Neural cell (in vitro differentiated cells): ENCODE results near the gene ATOH8. TPM values are rescaled to one million over a fixed set of nuclear protein-coding genes. Genes with fewer than 3 reads are reported as not detected.

Experiments
- H2AFZ ChIP-seq: fragments of 200-600, 300-800 bp; sonication (generic), shearing (Covaris generic); 2 replicates; pipeline ENCODE4 v1.6.0; 2014; ENCODE audit warnings: low read depth, mild to moderate bottlenecking, antibody characterized with exemption, low read length, moderate library complexity
- H3F3A ChIP-seq: fragments of 200-600 bp; shearing (Covaris generic); 2 replicates; pipeline ENCODE4 v1.6.1; 2016; ENCODE audit warnings: mild to moderate bottlenecking, moderate library complexity, mixed read lengths, antibody characterized with exemption, low read length; ENCODE audit not compliant: insufficient read depth, poor library complexity, severe bottlenecking
- H3K27ac ChIP-seq: fragments of 200-600, 300-800 bp; sonication (generic), shearing (Covaris generic); 2 replicates; pipeline ENCODE4 v1.5.1; 2014; ENCODE audit warnings: mild to moderate bottlenecking, low read length, moderate library complexity
- H3K27me3 ChIP-seq: fragments of 300-800, 200-600 bp; sonication (generic), shearing (Covaris generic); 2 replicates; pipeline ENCODE4 v1.6.0; 2014; ENCODE audit warnings: mild to moderate bottlenecking, low read depth, low read length, moderate library complexity; ENCODE audit not compliant: insufficient read depth
- H3K36me3 ChIP-seq: fragments of 300-800, 200-600 bp; sonication (generic), shearing (Covaris generic); 2 replicates; pipeline ENCODE4 v1.5.1; 2014; ENCODE audit warnings: mild to moderate bottlenecking, antibody characterized with exemption, low read length, moderate library complexity; ENCODE audit not compliant: insufficient read depth
- H3K4me2 ChIP-seq: fragments of 300-800, 200-600 bp; sonication (generic), shearing (Covaris generic); 2 replicates; pipeline ENCODE4 v1.6.0; 2014; ENCODE audit warnings: mild to moderate bottlenecking, low read length
- H3K4me3 ChIP-seq: fragments of 300-800, 200-600 bp; sonication (generic), shearing (Covaris generic); 2 replicates; pipeline ENCODE4 v1.5.1; 2014; ENCODE audit warnings: mild to moderate bottlenecking, low read length, moderate library complexity
- H3K79me2 ChIP-seq: fragments of 200-600 bp; shearing (Covaris generic); replicated peaks from 2 replicates; pipeline ENCODE4 v1.6.0; 2014; ENCODE audit warnings: mild to moderate bottlenecking, low read length, moderate library complexity; ENCODE audit not compliant: insufficient read depth
- H3K9ac ChIP-seq: fragments of 300-800, 200-600 bp; sonication (generic), shearing (Covaris generic); 2 replicates; pipeline ENCODE4 v1.6.1; 2016; ENCODE audit warnings: mild to moderate bottlenecking, low read length, mixed read lengths
- H3K9me2 ChIP-seq: fragments of 200-600 bp; shearing (Covaris generic); 2 replicates; pipeline ENCODE4 v1.6.1; 2016; ENCODE audit warnings: mild to moderate bottlenecking, low read length, mixed read lengths; ENCODE audit not compliant: insufficient read depth
- H3K9me3 ChIP-seq: fragments of 200-600, 300-800 bp; sonication (generic), shearing (Covaris generic); 2 replicates; pipeline ENCODE4 v1.6.1; 2016; ENCODE audit warnings: mild to moderate bottlenecking, mixed run types, low read length, moderate library complexity, mixed read lengths
- H4K20me1 ChIP-seq: fragments of 200-600 bp; shearing (Covaris generic); 2 replicates; pipeline ENCODE4 v1.6.1; 2016; ENCODE audit warnings: mild to moderate bottlenecking, mixed run types; ENCODE audit not compliant: insufficient read depth
- EP300 ChIP-seq: fragments of 450-650 bp; conservative IDR thresholded peaks from 2 replicates; pipeline ENCODE4 v1.6.1; 2014; ENCODE audit warnings: antibody characterized with exemption, mild to moderate bottlenecking, moderate library complexity; ENCODE audit not compliant: poor library complexity, severe bottlenecking
- EZH2 ChIP-seq: fragments of 200-600, 300-800 bp; shearing (Covaris generic), sonication (generic); IDR thresholded peaks from 2 replicates; pipeline ENCODE4 v1.6.1; 2014; ENCODE audit warnings: antibody characterized with exemption, low read length, borderline replicate concordance, mild to moderate bottlenecking; ENCODE audit not compliant: insufficient read depth, poor library complexity, severe bottlenecking
- MXI1 ChIP-seq: fragments of 450-650 bp; conservative IDR thresholded peaks from 2 replicates; pipeline ENCODE4 v1.6.1; 2014; ENCODE audit warnings: antibody characterized with exemption, mild to moderate bottlenecking; ENCODE audit not compliant: poor library complexity, severe bottlenecking
- POLR2AphosphoS5 ChIP-seq: IDR thresholded peaks from 2 replicates; pipeline ENCODE4 v1.6.1; 2012
- RAD21 ChIP-seq: fragments of 450-650 bp; conservative IDR thresholded peaks from 2 replicates; pipeline ENCODE4 v1.6.1; 2014; ENCODE audit warnings: antibody characterized with exemption, mild to moderate bottlenecking, moderate library complexity
- SMC3 ChIP-seq: fragments of 450-650 bp; conservative IDR thresholded peaks from 2 replicates; pipeline ENCODE4 v1.6.1; 2014; ENCODE audit warnings: antibody characterized with exemption, mild to moderate bottlenecking, moderate library complexity; ENCODE audit not compliant: poor library complexity
- TAF1 ChIP-seq: IDR thresholded peaks from 2 replicates; pipeline ENCODE4 v1.6.1; 2012; ENCODE audit warnings: low read depth
- polyA plus RNA-seq: library from polyadenylated mRNA; depleted of rRNA; stranded (reverse); fragments of >200 nt; gene quantifications from 2 replicates; pipeline ENCODE4 v1.2.3, GENCODE V29; 2014
- TF ChIP-seq, protein P1 (sequence below): fragments of 450-650 bp; IDR thresholded peaks from 2 replicates; pipeline ENCODE4 v1.5.1; 2014; ENCODE audit warnings: antibody characterized with exemption, mild to moderate bottlenecking, moderate library complexity; ENCODE audit not compliant: poor library complexity, severe bottlenecking
- TF ChIP-seq, protein P2 (sequence below): IDR thresholded peaks from 2 replicates; pipeline ENCODE4 v1.6.1; 2012; ENCODE audit warnings: borderline replicate concordance

Gene ATOH8
- polyA plus RNA-seq, 1 donor from 2014 or later = 1.6 TPM

DNA sequence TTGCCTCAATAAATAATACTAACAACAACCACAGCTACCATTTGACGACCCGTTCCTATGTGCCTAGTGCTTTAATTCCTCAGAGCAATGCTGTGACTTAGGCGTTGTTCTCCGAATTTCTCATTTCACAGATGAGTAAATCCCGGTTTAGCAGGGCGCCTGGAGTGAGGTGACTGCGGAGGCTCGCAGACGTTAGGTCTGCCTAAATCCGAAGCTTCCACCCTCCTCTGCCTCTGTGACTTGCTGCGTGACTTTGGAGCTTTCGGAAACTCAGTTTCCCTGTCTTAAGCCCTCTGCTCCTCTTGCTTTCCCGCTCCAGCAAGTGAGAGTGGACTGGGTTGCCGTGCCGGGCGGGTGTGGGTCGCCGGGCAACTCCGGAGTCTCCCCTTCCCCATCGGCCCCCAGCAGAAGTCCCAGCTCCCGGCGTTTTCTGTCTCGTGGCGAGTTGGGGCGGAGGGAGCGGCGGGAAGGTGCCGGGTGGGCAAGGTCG is 711 bp upstream of the ATOH8 start:
- Histone ChIP-seq H3K4me3 (peak overlapping the region; percentile 84), H4K20me1 (no peaks in the 10 kb centered on the region), H3K27ac (no peak overlapping the region), H3K9me2 (no peaks in the 10 kb centered on the region), H3K27me3 (peaks cover 18% of the 10 kb centered on the region), H3K79me2 (peaks cover 6% of the 10 kb centered on the region), H3F3A (no peaks in the 10 kb centered on the region), H3K4me2 (no peak overlapping the region), H3K9me3 (no peaks in the 10 kb centered on the region), H3K9ac (peak overlapping the region; percentile 50), H2AFZ (no peak overlapping the region), H3K36me3 (no peaks in the 10 kb centered on the region)
- no peak for TF ChIP-seq RAD21
- no peak for TF ChIP-seq EZH2
- TF ChIP-seq POLR2AphosphoS5 = no peak
- TF ChIP-seq, protein P1, sequence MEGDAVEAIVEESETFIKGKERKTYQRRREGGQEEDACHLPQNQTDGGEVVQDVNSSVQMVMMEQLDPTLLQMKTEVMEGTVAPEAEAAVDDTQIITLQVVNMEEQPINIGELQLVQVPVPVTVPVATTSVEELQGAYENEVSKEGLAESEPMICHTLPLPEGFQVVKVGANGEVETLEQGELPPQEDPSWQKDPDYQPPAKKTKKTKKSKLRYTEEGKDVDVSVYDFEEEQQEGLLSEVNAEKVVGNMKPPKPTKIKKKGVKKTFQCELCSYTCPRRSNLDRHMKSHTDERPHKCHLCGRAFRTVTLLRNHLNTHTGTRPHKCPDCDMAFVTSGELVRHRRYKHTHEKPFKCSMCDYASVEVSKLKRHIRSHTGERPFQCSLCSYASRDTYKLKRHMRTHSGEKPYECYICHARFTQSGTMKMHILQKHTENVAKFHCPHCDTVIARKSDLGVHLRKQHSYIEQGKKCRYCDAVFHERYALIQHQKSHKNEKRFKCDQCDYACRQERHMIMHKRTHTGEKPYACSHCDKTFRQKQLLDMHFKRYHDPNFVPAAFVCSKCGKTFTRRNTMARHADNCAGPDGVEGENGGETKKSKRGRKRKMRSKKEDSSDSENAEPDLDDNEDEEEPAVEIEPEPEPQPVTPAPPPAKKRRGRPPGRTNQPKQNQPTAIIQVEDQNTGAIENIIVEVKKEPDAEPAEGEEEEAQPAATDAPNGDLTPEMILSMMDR = no peak
- no peak for TF ChIP-seq MXI1
- TF ChIP-seq TAF1 = no peak
- no peak for TF ChIP-seq EP300
- TF ChIP-seq SMC3 = no peak
- TF ChIP-seq, protein P2, sequence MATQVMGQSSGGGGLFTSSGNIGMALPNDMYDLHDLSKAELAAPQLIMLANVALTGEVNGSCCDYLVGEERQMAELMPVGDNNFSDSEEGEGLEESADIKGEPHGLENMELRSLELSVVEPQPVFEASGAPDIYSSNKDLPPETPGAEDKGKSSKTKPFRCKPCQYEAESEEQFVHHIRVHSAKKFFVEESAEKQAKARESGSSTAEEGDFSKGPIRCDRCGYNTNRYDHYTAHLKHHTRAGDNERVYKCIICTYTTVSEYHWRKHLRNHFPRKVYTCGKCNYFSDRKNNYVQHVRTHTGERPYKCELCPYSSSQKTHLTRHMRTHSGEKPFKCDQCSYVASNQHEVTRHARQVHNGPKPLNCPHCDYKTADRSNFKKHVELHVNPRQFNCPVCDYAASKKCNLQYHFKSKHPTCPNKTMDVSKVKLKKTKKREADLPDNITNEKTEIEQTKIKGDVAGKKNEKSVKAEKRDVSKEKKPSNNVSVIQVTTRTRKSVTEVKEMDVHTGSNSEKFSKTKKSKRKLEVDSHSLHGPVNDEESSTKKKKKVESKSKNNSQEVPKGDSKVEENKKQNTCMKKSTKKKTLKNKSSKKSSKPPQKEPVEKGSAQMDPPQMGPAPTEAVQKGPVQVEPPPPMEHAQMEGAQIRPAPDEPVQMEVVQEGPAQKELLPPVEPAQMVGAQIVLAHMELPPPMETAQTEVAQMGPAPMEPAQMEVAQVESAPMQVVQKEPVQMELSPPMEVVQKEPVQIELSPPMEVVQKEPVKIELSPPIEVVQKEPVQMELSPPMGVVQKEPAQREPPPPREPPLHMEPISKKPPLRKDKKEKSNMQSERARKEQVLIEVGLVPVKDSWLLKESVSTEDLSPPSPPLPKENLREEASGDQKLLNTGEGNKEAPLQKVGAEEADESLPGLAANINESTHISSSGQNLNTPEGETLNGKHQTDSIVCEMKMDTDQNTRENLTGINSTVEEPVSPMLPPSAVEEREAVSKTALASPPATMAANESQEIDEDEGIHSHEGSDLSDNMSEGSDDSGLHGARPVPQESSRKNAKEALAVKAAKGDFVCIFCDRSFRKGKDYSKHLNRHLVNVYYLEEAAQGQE = no peak

DNA sequence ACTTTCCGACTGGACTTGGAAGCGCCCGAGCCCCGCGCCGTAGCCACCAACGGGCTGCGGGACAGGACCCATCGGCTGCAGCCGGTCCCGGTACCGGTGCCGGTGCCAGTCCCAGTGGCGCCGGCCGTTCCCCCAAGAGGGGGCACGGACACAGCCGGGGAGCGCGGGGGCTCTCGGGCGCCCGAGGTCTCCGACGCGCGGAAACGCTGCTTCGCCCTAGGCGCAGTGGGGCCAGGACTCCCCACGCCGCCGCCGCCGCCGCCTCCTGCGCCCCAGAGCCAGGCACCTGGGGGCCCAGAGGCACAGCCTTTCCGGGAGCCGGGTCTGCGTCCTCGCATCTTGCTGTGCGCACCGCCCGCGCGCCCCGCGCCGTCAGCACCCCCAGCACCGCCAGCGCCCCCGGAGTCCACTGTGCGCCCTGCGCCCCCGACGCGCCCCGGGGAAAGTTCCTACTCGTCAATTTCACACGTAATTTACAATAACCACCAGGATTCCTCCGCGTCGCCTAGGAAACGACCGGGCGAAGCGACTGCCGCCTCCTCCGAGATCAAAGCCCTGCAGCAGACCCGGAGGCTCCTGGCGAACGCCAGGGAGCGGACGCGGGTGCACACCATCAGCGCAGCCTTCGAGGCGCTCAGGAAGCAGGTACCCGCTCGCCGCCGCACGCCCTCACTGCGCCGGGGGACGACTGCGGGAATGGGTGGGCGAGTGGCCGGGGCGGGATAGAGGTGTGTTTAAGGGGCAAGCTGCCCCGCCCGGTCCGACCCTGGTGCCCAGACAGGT is 713 bp downstream of the ATOH8 start:
- Histone ChIP-seq H3K9ac (peak overlapping the region; percentile 50), H3K79me2 (peaks cover 6% of the 10 kb centered on the region), H3K9me3 (no peaks in the 10 kb centered on the region), H3F3A (no peaks in the 10 kb centered on the region), H3K4me3 (peak overlapping the region; percentile 84), H3K27ac (no peak overlapping the region), H3K9me2 (no peaks in the 10 kb centered on the region), H4K20me1 (no peaks in the 10 kb centered on the region), H3K4me2 (peak overlapping the region; percentile 91), H3K27me3 (peaks cover 18% of the 10 kb centered on the region), H2AFZ (no peak overlapping the region), H3K36me3 (no peaks in the 10 kb centered on the region)
- TF ChIP-seq POLR2AphosphoS5 (peak; percentile 40), RAD21 (peak; percentile 53), EZH2 (no peak), TAF1 (peak; percentile 40), MXI1 (peak; percentile 37), SMC3 (peak; percentile 53), EP300 (peak; percentile 44)
- TF ChIP-seq, protein P1 = peak; percentile 72
- TF ChIP-seq, protein P2 = peak; percentile 40
